Limb (tissue), 2 donors: ENCODE results near the gene YPEL4.

Experiments used
- DNase-seq, 2 donors: peaks; one replicate each; pipeline ENCODE4 v3.0.0-alpha.2; 2016; ENCODE audit errors: extremely low spot score in 2 of 2

YPEL4 gene

GRCh38 chr11:57596266-57596885 is 53.3 kb downstream of the YPEL4 start:
- no peak for DNase-seq
